ENCODE results near the gene ARMC2. TPM values are rescaled to one million over a fixed set of nuclear protein-coding genes. Genes with fewer than 3 reads are reported as not detected.
"Not testable (repeated sequence)": the region's sequence is repeated elsewhere in the genome, so short reads cannot be mapped to it uniquely, and the experiment has no call there.

ARMC2 gene
- total RNA-seq, 2 experiments from 2014 or later: 5.3 to 7.4 TPM

GRCh38 chr6:108961077-108961476 lies 112.9 kb downstream of the ARMC2 start:
- POLR2A ChIA-PET: no interaction called here
- CTCF ChIA-PET: no interaction called here

GRCh38 chr6:108961985-108962384 lies 113.8 kb downstream of the ARMC2 start:
- POLR2A ChIA-PET: no interaction called here

GRCh38 chr6:108966251-108966650 lies 118.0 kb downstream of the ARMC2 start:
- POLR2A ChIA-PET: no interaction called here
- CTCF ChIA-PET: no interaction called here

More at GRCh38 chr6:108961985-108962384, 113.8 kb downstream of the ARMC2 start:
- CTCF ChIA-PET: interaction anchor here (1.1 kb wide), 1 partner anchor 37 kb away, joined by 3 read pairs; no protein-coding TSS in a partner anchor

- ChIA-PET CTCF (no interaction called here), POLR2A (no interaction called here)
Observed at GRCh38 chr6:108966855-108967755, 118.9 kb downstream of the ARMC2 start.

- ChIA-PET POLR2A (no interaction called here), CTCF (interaction anchor here (1.0 kb wide), 1 partner anchor 9 kb away, joined by 4 read pairs; no protein-coding TSS in a partner anchor)
Observed at GRCh38 chr6:108968325-108969316, 120.4 kb downstream of the ARMC2 start.

- ChIA-PET CTCF (interaction anchor here (0.6 kb wide), 1 partner anchor 57 kb away, joined by 3 read pairs; no protein-coding TSS in a partner anchor), POLR2A (no interaction called here)
Observed at GRCh38 chr6:108969776-108970175, 121.6 kb downstream of the ARMC2 start.

GRCh38 chr6:108974201-108974600 lies 126.0 kb downstream of the ARMC2 start:
- CTCF ChIA-PET: no interaction called here
- POLR2A ChIA-PET: no interaction called here

GRCh38 chr6:108978638-108979037 lies 130.4 kb downstream of the ARMC2 start:
- POLR2A ChIA-PET, CTCF ChIA-PET: not testable (repeated sequence)

GRCh38 chr6:108982154-108983113 lies 134.2 kb downstream of the ARMC2 start:
- CTCF ChIA-PET: no interaction called here
- POLR2A ChIA-PET: no interaction called here

- POLR2A ChIA-PET: no interaction called here
- CTCF ChIA-PET: no interaction called here
Observed at GRCh38 chr6:108983151-108983550, 134.9 kb downstream of the ARMC2 start.

- CTCF ChIA-PET: no interaction called here
- POLR2A ChIA-PET: no interaction called here
Observed at GRCh38 chr6:108985301-108985700, 137.1 kb downstream of the ARMC2 start.

- ChIA-PET CTCF (interaction anchor here (1.3 kb wide), 1 partner anchor 25 kb away, joined by 3 read pairs; no protein-coding TSS in a partner anchor), POLR2A (no interaction called here)
Observed at GRCh38 chr6:108987156-108987555, 138.9 kb downstream of the ARMC2 start.

- CTCF ChIA-PET: interaction anchor here (0.9 to 1.3 kb wide), 2 partner anchors 24 to 34 kb away, joined by 3 to 4 read pairs; no protein-coding TSS in a partner anchor
- POLR2A ChIA-PET: no interaction called here
Observed at GRCh38 chr6:108988296-108988695, 140.1 kb downstream of the ARMC2 start.

GRCh38 chr6:108988765-108989164 lies 140.5 kb downstream of the ARMC2 start:
- CTCF ChIA-PET: no interaction called here

GRCh38 chr6:108989700-108990099 lies 141.5 kb downstream of the ARMC2 start:
- CTCF ChIA-PET: no interaction called here

More at GRCh38 chr6:108988765-108989164, 140.5 kb downstream of the ARMC2 start:
- POLR2A ChIA-PET: no interaction called here

GRCh38 chr6:108993876-108994275 lies 145.7 kb downstream of the ARMC2 start:
- POLR2A ChIA-PET: no interaction called here
- CTCF ChIA-PET: no interaction called here

More at GRCh38 chr6:108989700-108990099, 141.5 kb downstream of the ARMC2 start:
- POLR2A ChIA-PET: no interaction called here

GRCh38 chr6:108995296-108995695 lies 147.1 kb downstream of the ARMC2 start:
- POLR2A ChIA-PET: no interaction called here

GRCh38 chr6:108996208-108996607 lies 148.0 kb downstream of the ARMC2 start:
- ChIA-PET CTCF (no interaction called here), POLR2A (no interaction called here)

More at GRCh38 chr6:108995296-108995695, 147.1 kb downstream of the ARMC2 start:
- CTCF ChIA-PET: no interaction called here

GRCh38 chr6:108998485-108998884 lies 150.3 kb downstream of the ARMC2 start:
- POLR2A ChIA-PET: no interaction called here
- CTCF ChIA-PET: no interaction called here

Data from activated CD8-positive, alpha-beta memory T cell treated with anti-CD3 and anti-CD28 coated beads for 36 hours (primary cell).